ENCODE data around the gene NUB1.

NUB1 gene

GRCh38 chr7:151345576-151346469 is 4.2 kb downstream of the NUB1 start:
- no peak for DNase-seq

DNA sequence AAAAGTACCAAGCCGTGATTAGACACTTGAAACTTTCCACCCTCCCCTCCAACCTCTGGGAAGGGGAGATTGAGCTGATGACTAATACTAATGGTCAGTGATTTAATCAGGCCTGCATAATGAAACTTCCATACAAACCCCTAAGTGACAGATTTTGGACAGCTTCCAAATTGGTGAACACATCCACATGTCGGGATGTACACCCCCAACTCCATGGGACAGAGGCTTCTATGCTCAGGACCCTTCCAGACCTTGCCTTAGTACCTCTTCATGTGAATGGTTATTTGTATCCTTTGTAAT is 4.8 kb downstream of the NUB1 start:
- DNase-seq, result no peak

DNA sequence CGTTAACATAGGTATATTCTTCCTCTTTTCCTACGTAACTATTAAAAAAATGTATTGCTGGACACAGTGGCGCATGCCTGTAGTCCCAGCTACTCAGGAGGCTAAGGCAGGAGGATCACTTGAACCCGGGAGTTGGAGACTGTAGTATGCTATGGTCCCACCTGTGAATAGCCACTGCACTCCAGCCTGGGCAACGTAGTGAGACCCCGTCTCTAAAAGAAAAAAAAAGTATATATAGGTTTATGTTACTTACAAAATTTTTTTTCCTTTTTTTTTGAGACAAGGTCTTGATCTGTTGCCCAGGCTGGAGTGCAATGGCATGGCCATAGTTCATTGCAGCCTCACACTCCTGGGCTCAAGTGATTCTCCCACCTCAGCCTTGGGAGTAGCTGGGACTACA is 5.6 kb downstream of the NUB1 start:
- DNase-seq, result no peak

DNA sequence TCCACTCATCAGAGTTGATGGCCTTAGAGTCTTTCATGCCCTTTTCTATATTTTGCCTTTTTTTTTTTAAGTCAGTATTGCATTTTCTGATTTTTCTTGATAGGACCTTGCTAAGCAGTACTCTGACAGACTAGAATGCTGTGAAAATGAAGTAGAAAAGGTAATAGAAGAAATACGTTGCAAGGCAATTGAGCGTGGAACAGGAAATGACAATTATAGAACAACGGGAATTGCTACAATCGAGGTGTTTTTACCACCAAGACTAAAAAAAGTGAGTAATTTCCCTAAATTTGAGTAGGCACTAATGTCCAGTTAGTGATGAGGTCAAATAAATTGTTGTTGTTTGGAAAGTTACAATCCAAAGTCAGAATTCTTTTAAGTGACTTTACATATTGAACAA is 7.4 kb downstream of the NUB1 start:
- no peak for DNase-seq

DNA sequence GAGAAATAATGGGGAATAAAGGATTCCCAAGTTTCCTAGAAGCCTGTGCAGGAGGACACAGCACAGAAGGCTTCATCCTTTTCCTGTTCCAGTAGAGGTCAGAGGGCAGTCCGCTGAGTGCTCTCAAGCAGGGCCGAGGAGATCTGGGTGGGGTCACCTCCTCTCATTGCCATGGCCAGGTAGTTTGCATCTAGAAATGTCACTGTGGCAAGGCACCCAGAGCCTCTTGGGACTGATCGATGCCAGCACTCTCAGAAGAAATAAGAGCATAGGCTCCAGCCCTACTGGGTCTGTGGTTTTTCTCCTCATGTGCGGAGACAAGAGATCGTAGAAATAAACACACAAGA is 7.9 kb downstream of the NUB1 start:
- DNase-seq, result no peak

- DNase-seq, result no peak
Observed at GRCh38 chr7:151351027-151351426, 9.4 kb downstream of the NUB1 start.

DNA sequence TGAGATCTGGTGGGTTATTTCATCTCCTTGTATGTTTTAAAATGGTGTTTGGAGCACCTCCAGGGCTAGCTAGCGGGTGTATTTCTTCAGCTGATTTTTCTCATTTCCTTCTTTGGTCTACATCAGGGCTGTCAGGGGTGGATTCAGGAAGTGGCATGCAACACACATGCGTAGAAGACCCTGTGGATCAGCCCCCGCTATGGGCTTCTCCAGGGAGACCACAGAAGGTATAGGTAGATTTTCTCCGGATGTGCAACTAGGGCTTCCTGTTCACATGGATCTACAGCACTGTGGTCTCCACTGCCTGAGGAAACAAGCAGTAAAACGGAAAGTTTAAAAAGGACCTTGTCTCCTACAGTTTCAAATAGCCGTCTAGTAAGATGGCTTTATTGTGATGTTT is 10.4 kb downstream of the NUB1 start:
- no peak for DNase-seq

DNA sequence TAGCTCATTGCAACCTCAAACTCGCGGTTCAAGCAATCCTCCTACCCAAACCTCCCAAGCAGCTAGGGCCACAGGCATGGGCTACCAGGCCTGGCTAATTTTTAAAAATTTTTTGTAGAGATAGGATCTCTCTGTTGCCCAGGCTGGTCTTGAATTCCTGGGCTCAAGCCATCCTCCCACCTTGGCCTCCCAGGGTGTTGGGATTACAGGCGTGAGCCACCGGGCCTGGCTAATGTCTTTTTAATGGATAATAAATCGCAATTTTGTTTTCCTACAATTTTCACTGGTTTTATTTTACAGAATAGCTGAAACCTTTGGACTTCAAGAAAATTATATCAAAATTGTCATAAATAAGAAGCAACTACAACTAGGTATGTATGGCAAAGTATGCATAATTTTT is 10.9 kb downstream of the NUB1 start:
- DNase-seq, result no peak

DNA sequence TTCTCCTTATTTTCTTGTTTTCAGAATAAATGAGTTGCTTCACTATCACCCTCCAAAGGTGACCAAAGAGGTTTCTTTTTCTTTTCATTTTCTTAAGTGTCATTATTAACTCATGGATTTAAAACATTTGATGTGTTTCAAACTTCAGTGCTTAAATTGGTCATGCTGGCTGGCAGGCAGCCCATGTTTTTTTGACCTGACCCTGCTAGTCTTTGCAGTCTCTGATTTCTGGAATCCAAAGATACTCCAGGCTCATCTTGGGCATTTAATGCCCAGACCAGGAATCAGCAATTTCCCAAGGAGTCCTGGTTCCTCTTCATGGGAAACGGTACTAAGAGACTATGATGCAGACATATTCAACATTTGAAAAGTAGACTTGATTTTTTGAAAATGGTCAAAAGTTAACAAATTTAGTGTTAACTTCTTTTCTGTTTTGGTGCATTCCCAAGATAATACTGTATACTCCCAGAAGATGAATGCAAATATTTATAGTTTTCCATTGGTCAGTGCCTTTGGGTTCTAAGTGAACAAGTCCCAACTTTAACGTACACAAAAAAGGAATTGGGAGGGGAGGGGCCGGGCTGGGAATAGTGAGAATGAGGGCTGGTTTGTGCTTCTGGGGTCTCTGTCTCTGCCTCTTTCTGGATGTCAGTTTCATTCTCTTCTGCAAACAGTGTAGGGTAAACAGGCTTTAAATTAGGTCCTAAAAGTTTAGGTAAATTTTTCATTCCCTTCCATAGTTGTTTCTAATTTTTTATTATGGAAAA is 19.8 kb downstream of the NUB1 start:
- no peak for DNase-seq

DNA sequence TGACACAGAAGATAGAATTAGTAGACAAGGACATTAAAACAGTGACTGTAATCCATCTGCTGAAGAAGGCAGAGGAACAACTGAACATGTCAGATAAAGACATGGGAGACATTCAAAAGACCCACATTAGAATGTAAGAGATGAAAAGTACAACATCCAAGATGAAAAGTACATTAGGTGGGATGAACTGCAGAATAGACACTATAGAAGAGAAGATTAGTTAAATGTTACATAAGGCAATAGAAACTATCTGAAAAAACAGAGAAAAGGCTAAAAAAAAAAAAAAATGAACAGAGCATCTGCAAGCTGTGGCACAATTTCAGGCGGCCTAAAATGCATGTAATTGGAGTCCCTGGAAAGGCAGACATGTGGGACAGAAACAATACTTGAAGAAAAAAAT is 21.6 kb downstream of the NUB1 start:
- DNase-seq, result no peak

- DNase-seq, result no peak
Observed at GRCh38 chr7:151366166-151366879, 24.7 kb downstream of the NUB1 start.

DNA sequence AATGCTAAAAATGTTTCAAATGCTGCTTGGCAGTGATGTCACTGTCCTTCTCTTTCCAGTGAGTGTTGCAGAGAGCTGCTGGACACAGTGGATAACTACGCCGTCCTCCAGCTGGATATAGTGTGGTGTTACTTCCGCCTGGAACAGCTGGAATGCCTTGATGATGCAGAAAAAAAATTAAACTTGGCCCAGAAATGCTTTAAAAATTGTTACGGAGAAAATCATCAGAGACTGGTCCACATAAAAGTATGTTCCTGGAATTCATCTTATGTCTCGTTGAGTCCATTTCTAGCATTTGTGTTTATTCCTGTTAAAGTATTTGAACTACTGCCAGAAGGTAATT is 25.2 kb downstream of the NUB1 start:
- no peak for DNase-seq

- DNase-seq, result no peak
Observed at GRCh38 chr7:151367284-151367683, 25.7 kb downstream of the NUB1 start.

GRCh38 chr7:151368136-151368571 is 26.5 kb downstream of the NUB1 start:
- peak; percentile 58 for DNase-seq

GRCh38 chr7:151371266-151371665 is 29.7 kb downstream of the NUB1 start:
- no peak for DNase-seq

GRCh38 chr7:151372612-151373265 is 31.1 kb downstream of the NUB1 start:
- DNase-seq, result no peak

- no peak for DNase-seq
Observed at GRCh38 chr7:151373599-151373998, 32.0 kb downstream of the NUB1 start.

GRCh38 chr7:151374139-151374538 is 32.5 kb downstream of the NUB1 start:
- DNase-seq, result no peak

DNA sequence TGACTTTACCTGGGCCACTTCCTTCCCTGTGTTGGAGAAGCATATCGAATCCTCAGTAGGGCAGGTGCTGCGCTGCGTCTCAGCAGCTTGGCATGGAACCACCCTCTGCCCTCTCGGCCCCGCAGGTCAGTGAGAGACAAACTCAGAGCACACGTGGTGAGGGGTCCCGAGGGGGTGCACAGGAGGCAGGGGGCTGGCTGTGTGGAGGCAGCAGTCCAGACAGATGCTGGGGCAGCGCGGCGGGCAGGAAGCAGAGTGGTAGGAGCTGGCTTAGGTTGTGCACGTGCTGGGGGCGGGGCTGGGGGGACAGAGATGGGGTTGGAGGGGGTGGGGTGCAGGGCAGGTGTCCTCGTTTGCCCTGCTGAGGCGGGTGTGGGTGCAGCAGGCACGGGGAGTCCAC is 33.1 kb downstream of the NUB1 start:
- DNase-seq, result no peak

GRCh38 chr7:151375530-151376217 is 34.1 kb downstream of the NUB1 start:
- DNase-seq, result no peak

DNA sequence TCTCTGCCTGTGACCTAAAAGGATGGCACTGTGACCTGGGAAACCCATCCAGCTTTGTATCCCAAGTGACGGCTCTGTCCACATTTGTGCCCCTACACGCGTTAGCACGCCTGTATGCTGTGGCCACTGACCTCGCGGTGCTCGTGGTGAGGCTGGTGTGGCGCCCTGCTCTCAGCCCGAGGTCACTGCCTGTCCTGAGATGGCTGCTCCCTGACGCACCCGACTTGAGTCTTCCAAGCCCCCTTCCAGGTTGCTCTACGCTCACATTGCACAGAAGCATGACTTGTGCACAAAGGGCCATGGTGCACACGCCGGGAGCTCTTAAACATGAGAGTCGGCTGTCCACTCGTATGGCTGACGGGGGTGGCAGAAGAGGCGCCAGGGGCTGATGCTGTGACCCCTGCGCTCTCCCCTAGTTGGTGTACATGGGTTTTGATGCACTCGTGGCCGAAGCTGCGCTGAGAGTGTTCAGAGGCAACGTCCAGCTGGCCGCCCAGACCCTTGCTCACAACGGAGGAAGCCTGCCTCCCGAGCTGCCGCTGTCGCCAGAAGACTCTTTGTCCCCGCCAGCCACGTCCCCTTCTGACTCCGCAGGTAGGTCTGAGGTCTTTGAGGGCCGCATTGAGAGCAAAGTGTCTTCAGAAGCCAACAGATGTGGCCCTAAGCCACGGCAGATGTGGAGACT is 34.7 kb downstream of the NUB1 start:
- DNase-seq, result no peak

DNA sequence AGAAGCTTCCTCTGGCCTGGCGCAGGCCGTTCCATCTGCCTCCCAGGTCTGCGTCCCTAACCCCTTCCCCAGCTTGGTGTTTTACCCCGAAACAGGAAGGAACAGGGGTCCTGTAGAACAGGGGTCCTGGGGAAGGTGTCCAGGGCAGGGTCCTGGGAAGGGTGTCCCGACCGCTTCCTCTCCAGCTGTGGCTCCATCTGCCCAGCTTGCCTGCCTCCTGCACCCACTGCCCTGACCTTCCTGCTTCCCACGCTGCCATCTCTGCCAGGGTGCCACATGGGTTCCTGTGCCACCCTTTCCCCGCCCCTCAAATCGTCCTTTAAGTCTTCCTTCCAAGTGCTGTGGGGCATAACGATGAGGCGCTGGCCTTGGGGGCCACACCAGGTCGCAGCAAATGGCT is 35.8 kb downstream of the NUB1 start:
- DNase-seq, result no peak

Data from SHP77 treated with DMSO at 0.1 percent for 48 hours (cell line).